ENCODE data around the gene TRABD. TPM values are rescaled to one million over a fixed set of nuclear protein-coding genes. Genes with fewer than 3 reads are reported as not detected.
"Not testable (repeated sequence)": the region's sequence is repeated elsewhere in the genome, so short reads cannot be mapped to it uniquely, and the experiment has no call there.

The TRABD gene
- total and polyA plus RNA-seq, 2 donors = 31.1 to 102 TPM

GRCh38 chr22:50141462-50141861 lies 44.3 kb upstream of the TRABD start:
- Histone ChIP-seq H3K27ac (ENCODE audit: low read depth in 1 of 2, low read length in 1 of 2) (no peak overlapping the region), H3K4me1 (ENCODE audit: control insufficient read depth in 2 of 2, insufficient read depth in 2 of 2, low read length in 2 of 2) (peaks cover 4 to 8% of the 10 kb centered on the region in 2 donors), H3K4me3 (ENCODE audit: low read length in 2 of 2) (no peak overlapping the region), H3K9me3 (ENCODE audit: control insufficient read depth in 2 of 2, insufficient read depth in 1 of 2, low read length in 1 of 2) (no peaks in the 10 kb centered on the region), H3K36me3 (ENCODE audit: control insufficient read depth in 2 of 2, insufficient read depth in 2 of 2, low read length in 1 of 2) (no peaks in the 10 kb centered on the region), H3K27me3 (ENCODE audit: control insufficient read depth in 2 of 2, insufficient read depth in 1 of 2, low read length in 1 of 2) (no peaks in the 10 kb centered on the region)
- DNase-seq (ENCODE audit: low read depth in 6 of 9, low spot score in 9 of 9) = no peak
- 97% methylated on average over 6 of the region's 6 CpGs for WGBS

GRCh38 chr22:50141891-50142363 lies 43.8 kb upstream of the TRABD start:
- 88% methylated on average over 11 of the region's 11 CpGs for WGBS
- Histone ChIP-seq H3K27me3 (ENCODE audit: control insufficient read depth in 2 of 2, insufficient read depth in 1 of 2, low read length in 1 of 2) (no peaks in the 10 kb centered on the region), H3K4me1 (ENCODE audit: control insufficient read depth in 2 of 2, insufficient read depth in 2 of 2, low read length in 2 of 2) (peaks cover 4 to 8% of the 10 kb centered on the region in 2 donors), H3K9me3 (ENCODE audit: control insufficient read depth in 2 of 2, insufficient read depth in 1 of 2, low read length in 1 of 2) (no peaks in the 10 kb centered on the region), H3K4me3 (ENCODE audit: low read length in 2 of 2) (no peak overlapping the region), H3K27ac (ENCODE audit: low read depth in 1 of 2, low read length in 1 of 2) (no peak overlapping the region), H3K36me3 (ENCODE audit: control insufficient read depth in 2 of 2, insufficient read depth in 2 of 2, low read length in 1 of 2) (no peaks in the 10 kb centered on the region)
- no peak for DNase-seq (ENCODE audit: low read depth in 6 of 9, low spot score in 9 of 9)

DNA sequence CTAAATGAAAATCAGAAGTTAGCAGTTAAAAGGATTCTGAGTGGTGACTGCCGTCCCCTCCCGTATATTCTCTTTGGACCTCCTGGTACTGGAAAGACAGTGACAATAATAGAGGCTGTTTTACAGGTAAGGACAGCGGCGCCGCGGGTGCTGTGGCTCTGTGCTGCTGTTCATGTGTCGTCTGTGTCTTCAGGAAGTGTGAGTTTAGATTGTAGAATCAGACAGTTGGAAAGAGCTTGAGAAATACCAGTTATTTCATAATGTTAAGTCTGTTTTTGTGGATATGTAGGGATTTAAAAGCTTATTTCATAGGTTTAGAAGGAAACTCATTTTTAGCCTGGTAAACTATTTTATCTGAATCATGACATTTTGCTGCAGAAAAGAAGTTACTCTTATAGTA lies 42.6 kb upstream of the TRABD start:
- Histone ChIP-seq H3K4me3 (ENCODE audit: low read length in 2 of 2) (no peak overlapping the region), H3K4me1 (ENCODE audit: control insufficient read depth in 2 of 2, insufficient read depth in 2 of 2, low read length in 2 of 2) (peaks cover 4 to 8% of the 10 kb centered on the region in 2 donors), H3K9me3 (ENCODE audit: control insufficient read depth in 2 of 2, insufficient read depth in 1 of 2, low read length in 1 of 2) (no peaks in the 10 kb centered on the region), H3K27ac (ENCODE audit: low read depth in 1 of 2, low read length in 1 of 2) (no peak overlapping the region), H3K27me3 (ENCODE audit: control insufficient read depth in 2 of 2, insufficient read depth in 1 of 2, low read length in 1 of 2) (no peaks in the 10 kb centered on the region), H3K36me3 (ENCODE audit: control insufficient read depth in 2 of 2, insufficient read depth in 2 of 2, low read length in 1 of 2) (no peaks in the 10 kb centered on the region)
- DNase-seq (ENCODE audit: low read depth in 6 of 9, low spot score in 9 of 9) = no peak
- 95% methylated on average over 7 of the region's 7 CpGs for WGBS

DNA sequence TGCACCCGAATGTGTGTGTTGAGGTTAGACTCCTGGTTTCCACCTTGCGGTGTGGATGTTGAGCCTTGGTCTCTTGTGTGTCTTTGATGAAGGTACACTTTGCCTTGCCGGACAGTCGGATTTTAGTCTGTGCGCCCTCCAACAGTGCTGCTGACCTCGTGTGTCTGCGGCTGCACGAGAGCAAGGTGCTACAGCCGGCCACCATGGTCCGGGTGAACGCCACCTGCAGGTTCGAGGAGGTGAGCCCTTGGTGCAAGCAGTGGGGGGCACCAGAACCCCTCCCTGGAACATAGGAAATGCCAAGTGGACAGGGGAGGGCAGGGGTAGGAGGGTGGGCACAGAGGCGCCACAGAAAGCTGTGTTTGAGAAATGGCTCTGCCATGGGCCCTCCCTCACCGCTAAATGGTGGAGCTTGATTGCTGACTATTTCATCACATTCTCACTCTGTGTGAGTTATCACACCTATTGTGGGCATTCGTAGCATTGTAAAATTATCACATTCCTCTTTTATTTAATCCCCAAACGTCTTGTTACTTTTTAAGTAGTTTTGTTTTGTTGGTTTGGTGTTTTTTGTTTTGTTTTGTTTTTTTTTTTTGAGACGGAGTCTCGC lies 41.6 kb upstream of the TRABD start:
- Histone ChIP-seq H3K4me3 (ENCODE audit: low read length in 2 of 2) (no peak overlapping the region), H3K36me3 (ENCODE audit: control insufficient read depth in 2 of 2, insufficient read depth in 2 of 2, low read length in 1 of 2) (no peaks in the 10 kb centered on the region)
- 92% methylated on average over 18 of the region's 18 CpGs for whole genome bisulfite sequencing

DNA sequence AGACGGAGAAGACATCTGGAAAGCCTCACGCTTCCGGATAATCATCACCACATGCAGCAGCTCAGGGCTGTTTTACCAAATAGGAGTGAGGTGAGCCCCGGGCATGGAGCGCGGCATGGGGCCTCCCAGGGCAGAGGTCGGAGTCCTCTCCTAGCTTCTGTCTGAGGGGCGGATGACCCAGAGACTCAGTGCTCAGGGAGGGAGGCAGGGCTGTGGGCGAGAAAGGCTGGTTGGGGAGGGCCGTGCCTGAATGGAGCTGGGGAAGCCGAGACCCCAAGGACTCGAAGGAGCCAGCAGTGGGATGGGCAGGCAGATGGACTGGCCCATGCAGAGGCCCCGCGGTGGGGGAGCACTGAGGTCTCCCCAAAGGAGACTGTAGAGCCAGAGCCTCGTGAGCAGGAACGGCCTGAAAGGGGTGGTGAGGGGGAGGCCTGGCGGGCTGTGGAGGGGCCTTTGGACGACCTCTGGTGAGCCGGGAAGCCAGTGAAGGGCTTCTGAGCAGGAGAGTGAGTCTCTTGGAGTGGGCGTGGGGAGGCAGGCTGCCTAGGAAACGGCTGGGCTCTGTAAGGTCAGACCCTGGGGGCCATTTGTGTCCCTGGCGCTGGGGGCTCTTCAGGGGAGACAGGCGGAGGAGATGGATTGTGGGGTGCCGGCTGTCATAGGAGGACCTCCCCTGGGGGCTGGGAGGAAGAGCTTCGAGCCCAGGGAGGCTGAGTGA lies 39.8 kb upstream of the TRABD start:
- Histone ChIP-seq H3K27me3 (ENCODE audit: control insufficient read depth in 2 of 2, insufficient read depth in 1 of 2, low read length in 1 of 2) (peaks cover 0 to 2% of the 10 kb centered on the region in 2 donors), H3K9me3 (ENCODE audit: control insufficient read depth in 2 of 2, insufficient read depth in 1 of 2, low read length in 1 of 2) (no peaks in the 10 kb centered on the region), H3K36me3 (ENCODE audit: control insufficient read depth in 2 of 2, insufficient read depth in 2 of 2, low read length in 1 of 2) (no peaks in the 10 kb centered on the region), H3K4me1 (ENCODE audit: control insufficient read depth in 2 of 2, insufficient read depth in 2 of 2, low read length in 2 of 2) (no peaks in the 10 kb centered on the region), H3K4me3 (ENCODE audit: low read length in 2 of 2) (no peak overlapping the region), H3K27ac (ENCODE audit: low read depth in 1 of 2, low read length in 1 of 2) (no peak overlapping the region)
- no peak for DNase-seq (ENCODE audit: low read depth in 6 of 9, low spot score in 9 of 9)
- 91% methylated on average over 25 of the region's 25 CpGs for WGBS

More for the DNA sequence above, 41.6 kb upstream of the TRABD start:
- Histone ChIP-seq H3K9me3 (ENCODE audit: control insufficient read depth in 2 of 2, insufficient read depth in 1 of 2, low read length in 1 of 2) (no peaks in the 10 kb centered on the region), H3K27me3 (ENCODE audit: control insufficient read depth in 2 of 2, insufficient read depth in 1 of 2, low read length in 1 of 2) (no peaks in the 10 kb centered on the region), H3K4me1 (ENCODE audit: control insufficient read depth in 2 of 2, insufficient read depth in 2 of 2, low read length in 2 of 2) (peaks cover 4 to 8% of the 10 kb centered on the region in 2 donors), H3K27ac (ENCODE audit: low read depth in 1 of 2, low read length in 1 of 2) (no peak overlapping the region)
- no peak for DNase-seq (ENCODE audit: low read depth in 6 of 9, low spot score in 9 of 9)

GRCh38 chr22:50146439-50147238 lies 39.1 kb upstream of the TRABD start:
- no peaks in the 10 kb centered on the region for H3K36me3 ChIP-seq (ENCODE audit: control insufficient read depth in 2 of 2, insufficient read depth in 2 of 2, low read length in 1 of 2)
- WGBS = 90% methylated on average over 27 of the region's 27 CpGs
- H3K27ac ChIP-seq (ENCODE audit: low read depth in 1 of 2, low read length in 1 of 2) = no peak overlapping the region
- no peak for DNase-seq (ENCODE audit: low read depth in 6 of 9, low spot score in 9 of 9)
- H3K27me3 ChIP-seq (ENCODE audit: control insufficient read depth in 2 of 2, insufficient read depth in 1 of 2, low read length in 1 of 2) = peaks cover 0 to 2% of the 10 kb centered on the region in 2 donors
- no peaks in the 10 kb centered on the region for H3K4me1 ChIP-seq (ENCODE audit: control insufficient read depth in 2 of 2, insufficient read depth in 2 of 2, low read length in 2 of 2)
- H3K9me3 ChIP-seq (ENCODE audit: control insufficient read depth in 2 of 2, insufficient read depth in 1 of 2, low read length in 1 of 2) = no peaks in the 10 kb centered on the region
- H3K4me3 ChIP-seq (ENCODE audit: low read length in 2 of 2) = no peak overlapping the region

DNA sequence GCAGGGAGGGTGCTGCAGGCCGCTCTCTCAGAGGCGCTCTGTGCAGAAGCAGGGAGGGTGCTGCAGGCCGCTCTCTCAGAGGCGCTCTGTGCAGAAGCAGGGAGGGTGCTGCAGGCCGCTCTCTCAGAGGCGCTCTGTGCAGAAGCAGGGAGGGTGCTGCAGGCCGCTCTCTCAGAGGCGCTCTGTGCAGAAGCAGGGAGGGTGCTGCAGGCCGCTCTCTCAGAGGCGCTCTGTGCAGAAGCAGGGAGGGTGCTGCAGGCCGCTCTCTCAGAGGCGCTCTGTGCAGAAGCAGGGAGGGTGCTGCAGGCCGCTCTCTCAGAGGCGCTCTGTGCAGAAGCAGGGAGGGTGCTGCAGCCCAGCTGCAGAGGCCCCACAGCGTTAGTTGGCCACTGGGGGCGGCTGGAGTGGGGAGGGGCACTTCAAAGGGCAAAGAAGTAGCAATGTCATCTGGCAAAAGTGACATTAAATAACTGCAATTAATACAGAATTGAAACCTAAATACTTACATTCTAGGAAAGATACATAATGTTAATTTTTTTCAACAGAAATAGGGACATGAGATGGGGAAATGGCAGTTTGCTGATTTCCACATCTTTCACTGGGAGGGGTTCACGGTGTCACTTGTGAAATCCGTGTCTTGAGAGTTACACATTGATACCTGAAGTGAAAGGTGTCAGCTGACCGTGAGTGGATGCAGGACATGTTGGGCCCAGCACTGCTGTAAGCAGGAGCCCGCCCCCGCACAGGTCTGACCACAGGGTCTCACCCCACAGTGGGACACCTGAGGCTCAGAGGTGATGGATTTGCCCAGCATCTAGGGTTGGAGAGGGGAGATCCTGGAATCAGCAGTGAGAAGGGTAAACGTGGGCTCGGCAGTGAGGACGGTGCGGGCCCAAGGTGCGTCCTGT lies 38.2 kb upstream of the TRABD start:
- H3K4me3 ChIP-seq (ENCODE audit: low read length in 2 of 2); H3K9me3 ChIP-seq (ENCODE audit: control insufficient read depth in 2 of 2, insufficient read depth in 1 of 2, low read length in 1 of 2); H3K4me1 ChIP-seq (ENCODE audit: control insufficient read depth in 2 of 2, insufficient read depth in 2 of 2, low read length in 2 of 2); DNase-seq (ENCODE audit: low read depth in 6 of 9, low spot score in 9 of 9); H3K27ac ChIP-seq (ENCODE audit: low read depth in 1 of 2, low read length in 1 of 2); H3K27me3 ChIP-seq (ENCODE audit: control insufficient read depth in 2 of 2, insufficient read depth in 1 of 2, low read length in 1 of 2); H3K36me3 ChIP-seq (ENCODE audit: control insufficient read depth in 2 of 2, insufficient read depth in 2 of 2, low read length in 1 of 2): not testable (repeated sequence)
- WGBS = 92% methylated on average over 15 of the region's 26 CpGs

- H3K9me3 ChIP-seq (ENCODE audit: control insufficient read depth in 2 of 2, insufficient read depth in 1 of 2, low read length in 1 of 2) = no peaks in the 10 kb centered on the region
- no peak overlapping the region for H3K4me3 ChIP-seq (ENCODE audit: low read length in 2 of 2)
- peaks cover 0 to 2% of the 10 kb centered on the region in 2 donors for H3K27me3 ChIP-seq (ENCODE audit: control insufficient read depth in 2 of 2, insufficient read depth in 1 of 2, low read length in 1 of 2)
- H3K27ac ChIP-seq (ENCODE audit: low read depth in 1 of 2, low read length in 1 of 2) = no peak overlapping the region
- WGBS = 87% methylated on average over 12 of the region's 12 CpGs
- H3K36me3 ChIP-seq (ENCODE audit: control insufficient read depth in 2 of 2, insufficient read depth in 2 of 2, low read length in 1 of 2) = no peaks in the 10 kb centered on the region
- DNase-seq (ENCODE audit: low read depth in 6 of 9, low spot score in 9 of 9) = no peak
- H3K4me1 ChIP-seq (ENCODE audit: control insufficient read depth in 2 of 2, insufficient read depth in 2 of 2, low read length in 2 of 2) = no peaks in the 10 kb centered on the region
Observed at GRCh38 chr22:50148166-50148500, 37.6 kb upstream of the TRABD start.

All from thymus (tissue), 11 donors.